B cell (primary cell): ENCODE data around the gene ACACB. TPM values are rescaled to one million over a fixed set of nuclear protein-coding genes. Genes with fewer than 3 reads are reported as not detected.

Experiments
- ATAC-seq: fragments of 200-7000 bp; cut with Tn5 transposase; one replicate; pipeline ENCODE4 v1.10.0; 2021; ENCODE audit warnings: low read depth, mild to moderate bottlenecking, moderate number of reproducible peaks, moderate library complexity
- CTCF ChIA-PET: fragments of 350-600 bp; sonication (Branson Sonifier 250); formaldehyde crosslinking; loops from one replicate; lab custom pipeline; 2021; ENCODE audit warnings: antibody characterized with exemption, inconsistent platforms; lab: Charles Lee
- POLR2A ChIA-PET: fragments of 350-600 bp; sonication (Branson Sonifier 250); formaldehyde crosslinking; loops from one replicate; lab custom pipeline; 2021; ENCODE audit warnings: antibody characterized with exemption; lab: Charles Lee
- DNase-seq: peaks from one replicate; pipeline ENCODE4 v3.0.0; 2013
- H2AFZ ChIP-seq: 2 replicates; pipeline ENCODE4 v1.6.1; 2012; ENCODE audit warnings: mild to moderate bottlenecking, low read depth, low read length; ENCODE audit not compliant: insufficient read depth, poor library complexity, severe bottlenecking
- H3K27ac ChIP-seq, 2 donors: 1 replicate in 1 of 2; 2 replicates in 1 of 2; pipeline ENCODE4 v1.5.1; 2012 to 2013; ENCODE audit warnings: low read length in 2 of 2, mild to moderate bottlenecking in 2 of 2, moderate library complexity in 1 of 2
- H3K27me3 ChIP-seq, 4 experiments: fragments of 200-600 bp in 1 of 4; sonication (generic) in 1 of 4; replicated peaks in 1 of 4; 1 replicate in 2 of 4; 2 replicates in 2 of 4; pipeline versions ENCODE4 v1.6.1 to v1.7.0; 2013 to 2016; ENCODE audit warnings: low read length in 3 of 4, mild to moderate bottlenecking in 2 of 4, mixed read lengths in 1 of 4, moderate library complexity in 1 of 4; ENCODE audit not compliant: insufficient read depth in 4 of 4, control insufficient read depth in 3 of 4; ENCODE audit errors: control extremely low read depth in 1 of 4
- H3K36me3 ChIP-seq, 2 experiments: replicated peaks in 1 of 2; 1 replicate in 1 of 2; 2 replicates in 1 of 2; pipeline versions ENCODE4 v1.6.1 to v1.7.1; 2013; ENCODE audit warnings: low read length in 1 of 2; ENCODE audit not compliant: insufficient read depth in 2 of 2, control insufficient read depth in 1 of 2; ENCODE audit errors: control extremely low read depth in 1 of 2, extremely low read depth in 1 of 2
- H3K4me1 ChIP-seq, 2 donors: fragments of 200-600 bp in 1 of 2; sonication (generic) in 1 of 2; 1 replicate in 1 of 2; 2 replicates in 1 of 2; pipeline versions ENCODE4 v1.5.1 to v1.6.1; 2013 to 2017; ENCODE audit warnings: low read length in 2 of 2; ENCODE audit not compliant: control insufficient read depth in 2 of 2, insufficient read depth in 2 of 2
- H3K4me2 ChIP-seq: replicated peaks from 2 replicates; pipeline ENCODE3; 2012; ENCODE audit warnings: mild to moderate bottlenecking, low read depth, low read length; ENCODE audit not compliant: poor library complexity, severe bottlenecking
- H3K4me3 ChIP-seq, 5 experiments: fragments of 200-600 bp in 1 of 5; sonication (generic) in 1 of 5; 1 replicate in 3 of 5; 2 replicates in 2 of 5; pipeline versions ENCODE4 v1.5.1 to v1.7.0; 2011 to 2016; ENCODE audit warnings: low read length in 4 of 5, mild to moderate bottlenecking in 4 of 5, low read depth in 2 of 5, control low read depth in 1 of 5, moderate library complexity in 1 of 5; ENCODE audit not compliant: insufficient read depth in 1 of 5; ENCODE audit errors: control extremely low read depth in 1 of 5, extremely low read depth in 1 of 5
- H3K79me2 ChIP-seq: fragments of 200-600 bp; sonication (generic); one replicate; pipeline ENCODE4 v1.6.0; 2016; ENCODE audit warnings: low read length; ENCODE audit not compliant: control insufficient read depth, insufficient read depth
- H3K9ac ChIP-seq: fragments of 200-600 bp; sonication (generic); 2 replicates; pipeline ENCODE4 v1.6.1; 2017; ENCODE audit warnings: mild to moderate bottlenecking, low read length, moderate library complexity
- H3K9me3 ChIP-seq, 3 donors: one replicate each; pipeline versions ENCODE4 v1.6.1 to v1.7.1; 2013; ENCODE audit warnings: low read length in 2 of 3; ENCODE audit not compliant: control insufficient read depth in 2 of 3, insufficient read depth in 1 of 3; ENCODE audit errors: control extremely low read depth in 1 of 3
- H4K20me1 ChIP-seq: 2 replicates; pipeline ENCODE4 v1.6.0; 2012; ENCODE audit warnings: mild to moderate bottlenecking, low read length; ENCODE audit not compliant: insufficient read depth, control insufficient read depth, poor library complexity, severe bottlenecking
- H3K27ac Mint-ChIP-seq: one replicate; pipeline ENCODE4 v1.8.0; 2021; ENCODE audit warnings: mixed read lengths
- H3K27me3 Mint-ChIP-seq: one replicate; pipeline ENCODE4 v1.8.0; 2021; ENCODE audit warnings: mixed read lengths
- H3K4me1 Mint-ChIP-seq: one replicate; pipeline ENCODE4 v1.8.0; 2021; ENCODE audit warnings: mixed read lengths
- H3K4me3 Mint-ChIP-seq: one replicate; pipeline ENCODE4 v1.8.0; 2021; ENCODE audit warnings: mixed read lengths
- H3K9me3 Mint-ChIP-seq: one replicate; pipeline ENCODE4 v1.8.0; 2022; ENCODE audit warnings: mixed read lengths; ENCODE audit not compliant: insufficient read depth
- EZH2 ChIP-seq: IDR thresholded peaks from 2 replicates; pipeline ENCODE4 v1.6.1; 2012; ENCODE audit warnings: borderline replicate concordance, low read depth, mild to moderate bottlenecking, moderate library complexity, low read length; ENCODE audit not compliant: insufficient read depth, poor library complexity, severe bottlenecking
- WGBS: methylation state at CpG from one replicate; pipeline ENCODE4 v1.1.5; 2013; ENCODE audit warnings: missing lambda C conversion rate; ENCODE audit not compliant: insufficient coverage; 5-methylcytosine and 5-hydroxymethylcytosine counted together
- intact Hi-C: fragments of 100-400 bp; cut with micrococcal nuclease; formaldehyde crosslinking; loops from one replicate; pipeline ENCODE4 v1.10.0; 2022
- polyA plus RNA-seq: library from polyadenylated mRNA; depleted of rRNA; stranded (reverse); fragments of >200 nt; gene quantifications from 2 replicates; pipeline ENCODE4 v1.2.3, GENCODE V29; 2012
- total RNA-seq, 2 donors: library from RNA; stranded (reverse); fragments of 120-200 nt in 1 of 2; gene quantifications; 1 replicate in 1 of 2; 2 replicates in 1 of 2; pipeline versions ENCODE4 v1.2.3 to v1.2.4, GENCODE V29; 2013 to 2022
- TF ChIP-seq, protein P1 (sequence below): fragments of 200-600 bp; IDR thresholded peaks from one replicate; pipeline ENCODE4 v1.8.0; 2022; ENCODE audit warnings: antibody characterized with exemption, mild to moderate bottlenecking

The ACACB gene
- total and polyA plus RNA-seq, 2 donors (not counting 1 experiment from before 2014, with no cell fraction given), result 7.4 to 27.5 TPM

- ATAC-seq, result no peak
- no peaks in the 10 kb centered on the region for H3K9me3 Mint-ChIP-seq
- CTCF ChIA-PET, result no interaction called here
- no peak for DNase-seq
- no peak overlapping the region for H3K4me3 ChIP-seq
- no peaks in the 10 kb centered on the region for H4K20me1 ChIP-seq
- WGBS, result 90% methylated on average over 4 of the region's 10 CpGs
- no peaks in the 10 kb centered on the region for H3K9me3 ChIP-seq
- no peak overlapping the region for H2AFZ ChIP-seq
- H3K4me3 Mint-ChIP-seq, result no peak overlapping the region
- no peak overlapping the region for H3K27ac ChIP-seq
- POLR2A ChIA-PET, result no interaction called here
- no peaks in the 10 kb centered on the region for H3K79me2 ChIP-seq
- no peaks in the 10 kb centered on the region for H3K4me1 Mint-ChIP-seq
- H3K27me3 Mint-ChIP-seq, result no peaks in the 10 kb centered on the region
- no peak overlapping the region for H3K4me2 ChIP-seq
- intact Hi-C loops, result no loop called here
- TF ChIP-seq, protein P1, sequence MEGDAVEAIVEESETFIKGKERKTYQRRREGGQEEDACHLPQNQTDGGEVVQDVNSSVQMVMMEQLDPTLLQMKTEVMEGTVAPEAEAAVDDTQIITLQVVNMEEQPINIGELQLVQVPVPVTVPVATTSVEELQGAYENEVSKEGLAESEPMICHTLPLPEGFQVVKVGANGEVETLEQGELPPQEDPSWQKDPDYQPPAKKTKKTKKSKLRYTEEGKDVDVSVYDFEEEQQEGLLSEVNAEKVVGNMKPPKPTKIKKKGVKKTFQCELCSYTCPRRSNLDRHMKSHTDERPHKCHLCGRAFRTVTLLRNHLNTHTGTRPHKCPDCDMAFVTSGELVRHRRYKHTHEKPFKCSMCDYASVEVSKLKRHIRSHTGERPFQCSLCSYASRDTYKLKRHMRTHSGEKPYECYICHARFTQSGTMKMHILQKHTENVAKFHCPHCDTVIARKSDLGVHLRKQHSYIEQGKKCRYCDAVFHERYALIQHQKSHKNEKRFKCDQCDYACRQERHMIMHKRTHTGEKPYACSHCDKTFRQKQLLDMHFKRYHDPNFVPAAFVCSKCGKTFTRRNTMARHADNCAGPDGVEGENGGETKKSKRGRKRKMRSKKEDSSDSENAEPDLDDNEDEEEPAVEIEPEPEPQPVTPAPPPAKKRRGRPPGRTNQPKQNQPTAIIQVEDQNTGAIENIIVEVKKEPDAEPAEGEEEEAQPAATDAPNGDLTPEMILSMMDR, result no peak
- TF ChIP-seq EZH2, result no peak
- H3K9ac ChIP-seq, result no peak overlapping the region
- H3K27ac Mint-ChIP-seq, result no peak overlapping the region
- no peaks in the 10 kb centered on the region for H3K4me1 ChIP-seq
- H3K36me3 ChIP-seq, result peaks cover 0 to 3% of the 10 kb centered on the region in 2 experiments
- no peaks in the 10 kb centered on the region for H3K27me3 ChIP-seq
Measured at GRCh38 chr12:109186993-109187653, 70.7 kb downstream of the ACACB start.

- 77% methylated on average over 3 of the region's 4 CpGs for WGBS
- ChIA-PET CTCF (no interaction called here), POLR2A (no interaction called here)
- H3K27me3 ChIP-seq, result no peaks in the 10 kb centered on the region
- H3K36me3 ChIP-seq, result peaks cover 0 to 3% of the 10 kb centered on the region in 2 experiments
- Mint-ChIP-seq H3K9me3 (no peaks in the 10 kb centered on the region), H3K4me3 (no peak overlapping the region), H3K27ac (no peak overlapping the region), H3K27me3 (no peaks in the 10 kb centered on the region), H3K4me1 (no peaks in the 10 kb centered on the region)
- ATAC-seq, result no peak
- intact Hi-C loops, result no loop called here
- no peak overlapping the region for H3K9ac ChIP-seq
- H3K9me3 ChIP-seq, result no peaks in the 10 kb centered on the region
- no peak overlapping the region for H3K27ac ChIP-seq
- H3K4me3 ChIP-seq, result no peak overlapping the region
- H2AFZ ChIP-seq, result no peak overlapping the region
- TF ChIP-seq EZH2, result no peak
- TF ChIP-seq, protein P1, result no peak
- no peaks in the 10 kb centered on the region for H3K79me2 ChIP-seq
- DNase-seq, result no peak
- no peak overlapping the region for H3K4me2 ChIP-seq
- no peaks in the 10 kb centered on the region for H3K4me1 ChIP-seq
- no peaks in the 10 kb centered on the region for H4K20me1 ChIP-seq
Measured at GRCh38 chr12:109188108-109188712, 71.8 kb downstream of the ACACB start.
